Measurements from ENCODE around the gene SEC24A.
"Not testable (repeated sequence)": the region's sequence is repeated elsewhere in the genome, so short reads cannot be mapped to it uniquely, and the experiment has no call there.

SEC24A gene

GRCh38 chr5:134620634-134621033 lies 28.0 kb upstream of the SEC24A start:
- Histone ChIP-seq H3K4me1 (ENCODE audit: control insufficient read depth, low read depth, low read length) (no peaks in the 10 kb centered on the region), H3K27me3 (ENCODE audit: control insufficient read depth, insufficient read depth, low read length) (no peaks in the 10 kb centered on the region), H3K36me3 (ENCODE audit: control insufficient read depth, low read depth, low read length) (peaks cover 16% of the 10 kb centered on the region)

GRCh38 chr5:134625559-134625958 lies 23.0 kb upstream of the SEC24A start:
- H3K27ac ChIP-seq (ENCODE audit: low read length), result no peak overlapping the region
- no peaks in the 10 kb centered on the region for H3K4me1 ChIP-seq (ENCODE audit: control insufficient read depth, low read depth, low read length)
- H3K27me3 ChIP-seq (ENCODE audit: control insufficient read depth, insufficient read depth, low read length), result no peaks in the 10 kb centered on the region
- no peak overlapping the region for H3K4me3 ChIP-seq (ENCODE audit: low read length)
- H3K9me3 ChIP-seq (ENCODE audit: control insufficient read depth, low read depth, low read length), result no peaks in the 10 kb centered on the region
- H3K9ac ChIP-seq (ENCODE audit: low read length), result no peak overlapping the region
- peaks cover 7% of the 10 kb centered on the region for H3K36me3 ChIP-seq (ENCODE audit: control insufficient read depth, low read depth, low read length)

More at GRCh38 chr5:134620634-134621033, 28.0 kb upstream of the SEC24A start:
- no peak overlapping the region for H3K27ac ChIP-seq (ENCODE audit: low read length)
- no peak overlapping the region for H3K9ac ChIP-seq (ENCODE audit: low read length)
- no peaks in the 10 kb centered on the region for H3K9me3 ChIP-seq (ENCODE audit: control insufficient read depth, low read depth, low read length)
- H3K4me3 ChIP-seq (ENCODE audit: low read length), result no peak overlapping the region

DNA sequence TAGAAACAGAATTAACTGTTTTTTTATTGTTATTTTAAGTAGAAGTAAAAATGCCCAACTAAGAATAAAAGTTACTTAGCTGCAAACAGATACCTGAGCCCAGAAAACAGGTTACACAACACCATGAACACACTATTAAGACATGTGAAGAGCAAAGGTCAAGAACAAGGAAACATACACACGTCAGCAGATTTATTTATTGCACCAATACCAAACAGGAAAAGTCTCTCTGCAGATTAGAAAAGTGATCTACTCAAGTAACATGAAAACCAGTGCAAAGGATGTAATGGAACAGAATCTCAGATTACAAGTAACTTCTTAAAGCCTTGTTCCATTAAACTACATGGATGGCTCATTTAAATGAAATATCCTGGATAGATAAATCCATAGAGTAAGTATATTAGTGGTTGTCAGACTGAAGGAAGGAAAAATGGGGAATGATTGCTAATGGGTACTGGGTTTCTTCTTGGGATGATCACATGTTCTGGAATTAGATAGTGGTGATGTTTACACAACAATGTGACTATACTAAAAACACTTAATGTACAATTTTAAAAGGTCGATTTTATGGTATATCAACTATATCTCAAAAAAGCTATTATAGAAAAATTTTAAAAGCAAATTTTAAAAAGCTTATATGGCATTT lies 22.1 kb upstream of the SEC24A start:
- Histone ChIP-seq H3K9me3 (ENCODE audit: control insufficient read depth, low read depth, low read length) (no peaks in the 10 kb centered on the region), H3K27ac (ENCODE audit: low read length) (no peak overlapping the region), H3K27me3 (ENCODE audit: control insufficient read depth, insufficient read depth, low read length) (no peaks in the 10 kb centered on the region), H3K9ac (ENCODE audit: low read length) (no peak overlapping the region), H3K36me3 (ENCODE audit: control insufficient read depth, low read depth, low read length) (peaks cover 4% of the 10 kb centered on the region), H3K4me3 (ENCODE audit: low read length) (no peak overlapping the region), H3K4me1 (ENCODE audit: control insufficient read depth, low read depth, low read length) (no peaks in the 10 kb centered on the region)

DNA sequence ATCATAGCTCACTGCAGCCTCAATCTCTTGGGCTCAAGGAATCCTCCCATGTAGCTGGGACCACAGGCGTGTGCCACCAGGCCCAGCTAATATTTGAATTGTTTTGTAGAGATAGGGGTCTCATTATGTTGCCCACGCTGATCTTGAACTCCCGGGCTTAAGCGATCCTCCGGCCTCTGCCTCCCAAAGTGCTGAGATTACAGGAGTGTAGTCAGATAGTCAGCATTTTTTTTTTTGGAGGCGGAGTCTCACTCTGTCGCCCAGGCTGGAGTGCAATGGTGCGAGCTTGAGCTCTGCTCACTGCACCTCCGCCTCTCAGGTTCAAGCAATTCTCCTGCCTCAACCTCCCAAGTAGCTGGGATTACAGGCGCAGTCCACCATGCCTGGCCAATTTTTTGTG lies 14.4 kb upstream of the SEC24A start:
- Histone ChIP-seq H3K27me3 (ENCODE audit: control insufficient read depth, insufficient read depth, low read length) (no peaks in the 10 kb centered on the region), H3K4me3 (ENCODE audit: low read length) (no peak overlapping the region), H3K36me3 (ENCODE audit: control insufficient read depth, low read depth, low read length) (no peaks in the 10 kb centered on the region), H3K4me1 (ENCODE audit: control insufficient read depth, low read depth, low read length) (no peaks in the 10 kb centered on the region), H3K27ac (ENCODE audit: low read length) (no peak overlapping the region), H3K9ac (ENCODE audit: low read length) (no peak overlapping the region), H3K9me3 (ENCODE audit: control insufficient read depth, low read depth, low read length) (no peaks in the 10 kb centered on the region)

- H3K4me3 ChIP-seq (ENCODE audit: low read length); H3K9me3 ChIP-seq (ENCODE audit: control insufficient read depth, low read depth, low read length); H3K36me3 ChIP-seq (ENCODE audit: control insufficient read depth, low read depth, low read length); H3K27ac ChIP-seq (ENCODE audit: low read length); H3K4me1 ChIP-seq (ENCODE audit: control insufficient read depth, low read depth, low read length); H3K9ac ChIP-seq (ENCODE audit: low read length); H3K27me3 ChIP-seq (ENCODE audit: control insufficient read depth, insufficient read depth, low read length): not testable (repeated sequence)
These were observed 13.2 kb upstream of the SEC24A start for GRCh38 chr5:134635366-134635765.

- Histone ChIP-seq H3K9ac (ENCODE audit: low read length) (no peak overlapping the region), H3K27me3 (ENCODE audit: control insufficient read depth, insufficient read depth, low read length) (no peaks in the 10 kb centered on the region), H3K27ac (ENCODE audit: low read length) (no peak overlapping the region), H3K4me3 (ENCODE audit: low read length) (no peak overlapping the region), H3K9me3 (ENCODE audit: control insufficient read depth, low read depth, low read length) (no peaks in the 10 kb centered on the region), H3K36me3 (ENCODE audit: control insufficient read depth, low read depth, low read length) (no peaks in the 10 kb centered on the region), H3K4me1 (ENCODE audit: control insufficient read depth, low read depth, low read length) (no peaks in the 10 kb centered on the region)
These were observed 11.4 kb upstream of the SEC24A start for GRCh38 chr5:134637116-134637721.

DNA sequence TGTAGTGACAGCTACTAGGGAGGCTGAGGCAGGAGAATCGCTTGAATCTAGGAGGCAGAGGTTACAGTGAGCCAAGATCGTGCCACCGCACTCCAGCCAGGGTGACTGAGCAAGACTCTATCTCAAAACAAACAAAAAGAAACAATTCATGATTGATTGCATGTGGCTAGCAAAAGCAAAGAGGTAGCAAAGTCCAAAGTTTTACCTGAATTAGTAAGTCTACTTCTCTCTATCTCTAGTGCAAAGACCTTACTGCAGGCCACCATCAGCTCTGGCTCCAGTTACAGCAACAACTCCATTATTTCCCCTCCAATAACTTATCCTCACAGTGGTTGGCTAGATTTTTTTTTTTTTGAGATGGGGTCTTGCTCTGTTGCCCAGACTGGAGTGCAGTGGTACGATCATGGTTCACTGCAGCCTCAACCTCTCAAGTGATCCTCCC lies 9.8 kb upstream of the SEC24A start:
- no peak overlapping the region for H3K27ac ChIP-seq (ENCODE audit: low read length)
- no peaks in the 10 kb centered on the region for H3K27me3 ChIP-seq (ENCODE audit: control insufficient read depth, insufficient read depth, low read length)
- H3K4me1 ChIP-seq (ENCODE audit: control insufficient read depth, low read depth, low read length), result no peaks in the 10 kb centered on the region
- no peak overlapping the region for H3K4me3 ChIP-seq (ENCODE audit: low read length)
- H3K9ac ChIP-seq (ENCODE audit: low read length), result no peak overlapping the region
- H3K9me3 ChIP-seq (ENCODE audit: control insufficient read depth, low read depth, low read length), result no peaks in the 10 kb centered on the region
- no peaks in the 10 kb centered on the region for H3K36me3 ChIP-seq (ENCODE audit: control insufficient read depth, low read depth, low read length)

- Histone ChIP-seq H3K27ac (ENCODE audit: low read length) (no peak overlapping the region), H3K9me3 (ENCODE audit: control insufficient read depth, low read depth, low read length) (no peaks in the 10 kb centered on the region), H3K36me3 (ENCODE audit: control insufficient read depth, low read depth, low read length) (no peaks in the 10 kb centered on the region), H3K4me1 (ENCODE audit: control insufficient read depth, low read depth, low read length) (no peaks in the 10 kb centered on the region), H3K27me3 (ENCODE audit: control insufficient read depth, insufficient read depth, low read length) (no peaks in the 10 kb centered on the region), H3K9ac (ENCODE audit: low read length) (no peak overlapping the region), H3K4me3 (ENCODE audit: low read length) (no peak overlapping the region)
These were observed 5.6 kb upstream of the SEC24A start for GRCh38 chr5:134642931-134643530.

- Histone ChIP-seq H3K4me3 (ENCODE audit: low read length) (peak overlapping the region; percentile 87), H3K4me1 (ENCODE audit: control insufficient read depth, low read depth, low read length) (no peaks in the 10 kb centered on the region), H3K9me3 (ENCODE audit: control insufficient read depth, low read depth, low read length) (no peaks in the 10 kb centered on the region), H3K9ac (ENCODE audit: low read length) (peak overlapping the region; percentile 80), H3K27ac (ENCODE audit: low read length) (peak overlapping the region; percentile 87), H3K36me3 (ENCODE audit: control insufficient read depth, low read depth, low read length) (no peaks in the 10 kb centered on the region), H3K27me3 (ENCODE audit: control insufficient read depth, insufficient read depth, low read length) (no peaks in the 10 kb centered on the region)
These were observed 698 bp upstream of the SEC24A start for GRCh38 chr5:134647750-134648424.

DNA sequence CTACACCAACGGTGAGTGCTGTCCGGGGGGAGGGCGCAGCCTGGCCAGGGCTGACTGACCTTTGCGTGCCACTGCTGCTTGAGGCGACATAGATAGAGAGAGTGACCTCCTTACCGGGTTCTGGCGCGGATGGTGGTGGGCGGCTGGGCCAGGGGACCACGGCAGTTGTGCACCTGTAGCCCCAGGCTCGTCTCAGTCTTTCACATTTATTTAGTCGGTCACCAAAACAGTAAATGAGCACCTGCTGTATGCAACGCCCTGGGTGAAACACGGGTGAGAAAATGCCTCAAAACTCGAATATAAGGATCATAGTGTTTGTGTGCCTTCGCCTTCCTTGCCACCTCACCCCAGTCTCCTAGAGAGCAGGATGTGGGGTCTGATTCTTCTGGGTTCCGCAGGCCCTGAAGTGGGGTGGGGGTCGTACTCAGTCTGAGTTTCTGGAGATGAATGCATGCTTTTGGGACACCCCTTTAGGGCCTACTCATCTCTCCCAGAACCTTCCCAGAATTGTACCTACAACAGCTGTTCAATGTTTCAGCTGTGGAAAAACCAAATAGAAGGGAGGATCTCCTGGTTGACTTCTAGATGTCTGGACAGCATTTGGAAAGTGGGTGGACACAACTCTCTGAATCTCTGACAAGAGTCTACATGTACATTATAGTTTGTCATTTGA lies 714 bp downstream of the SEC24A start:
- Histone ChIP-seq H3K9ac (ENCODE audit: low read length) (peak overlapping the region; percentile 80), H3K9me3 (ENCODE audit: control insufficient read depth, low read depth, low read length) (no peaks in the 10 kb centered on the region), H3K4me1 (ENCODE audit: control insufficient read depth, low read depth, low read length) (no peaks in the 10 kb centered on the region), H3K4me3 (ENCODE audit: low read length) (peak overlapping the region; percentile 87), H3K36me3 (ENCODE audit: control insufficient read depth, low read depth, low read length) (no peaks in the 10 kb centered on the region), H3K27me3 (ENCODE audit: control insufficient read depth, insufficient read depth, low read length) (no peaks in the 10 kb centered on the region), H3K27ac (ENCODE audit: low read length) (no peak overlapping the region)

DNA sequence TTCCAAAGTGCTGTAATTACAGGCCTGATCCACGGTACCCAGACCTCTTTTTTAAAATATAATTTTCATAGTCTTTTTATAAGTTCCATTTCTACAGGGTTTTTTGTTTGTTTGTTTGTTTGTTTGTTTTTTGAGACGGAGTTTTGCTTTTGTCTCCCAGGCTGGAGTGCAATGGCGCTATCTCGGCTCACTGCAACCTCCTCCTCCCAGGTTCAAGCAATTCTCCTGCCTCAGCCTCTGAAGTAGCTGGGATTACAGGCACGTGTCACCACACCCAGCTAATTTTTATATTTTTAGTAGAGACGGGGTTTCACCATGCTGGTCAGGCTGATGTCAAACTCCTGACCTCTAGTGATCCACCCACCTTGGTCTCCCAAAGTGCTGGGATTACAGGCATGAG lies 2.1 kb downstream of the SEC24A start:
- H3K4me3 ChIP-seq (ENCODE audit: low read length); H3K4me1 ChIP-seq (ENCODE audit: control insufficient read depth, low read depth, low read length); H3K36me3 ChIP-seq (ENCODE audit: control insufficient read depth, low read depth, low read length); H3K27me3 ChIP-seq (ENCODE audit: control insufficient read depth, insufficient read depth, low read length); H3K9ac ChIP-seq (ENCODE audit: low read length); H3K9me3 ChIP-seq (ENCODE audit: control insufficient read depth, low read depth, low read length); H3K27ac ChIP-seq (ENCODE audit: low read length): not testable (repeated sequence)

Measured in iPS-18a (cell line).